ENCODE data around the gene GRAMD1A.

Gene GRAMD1A

GRCh38 chr19:35073941-35074340 lies 73.8 kb downstream of the GRAMD1A start:
- no peak for DNase-seq (ENCODE audit: low read depth, low spot score)

- no peak for DNase-seq (ENCODE audit: low read depth, low spot score)
These were observed 74.5 kb downstream of the GRAMD1A start for GRCh38 chr19:35074426-35075201.

- no peak for DNase-seq (ENCODE audit: low read depth, low spot score)
These were observed 75.3 kb downstream of the GRAMD1A start for GRCh38 chr19:35075202-35076025.

GRCh38 chr19:35076026-35076370 lies 75.9 kb downstream of the GRAMD1A start:
- no peak for DNase-seq (ENCODE audit: low read depth, low spot score)

Measured in activated naive CD8-positive, alpha-beta T cell treated with anti-CD3 and anti-CD28 coated beads, Interleukin-2, amount 50 U/mL, for 16 hours (primary cell).